Stimulated activated CD4-positive, alpha-beta T cell treated with anti-CD3 and anti-CD28 coated beads, Interleukin-1b, Interleukin-23, amount 100 ng/mL, for 24 hours (primary cell): ENCODE results near the gene AOPEP.

ENCODE experiments used
- DNase-seq, 4 experiments: peaks; one replicate each; pipeline ENCODE4 v3.0.0-alpha.2; 2020; ENCODE audit warnings: low read depth in 4 of 4, low spot score in 1 of 4

The AOPEP gene

DNA sequence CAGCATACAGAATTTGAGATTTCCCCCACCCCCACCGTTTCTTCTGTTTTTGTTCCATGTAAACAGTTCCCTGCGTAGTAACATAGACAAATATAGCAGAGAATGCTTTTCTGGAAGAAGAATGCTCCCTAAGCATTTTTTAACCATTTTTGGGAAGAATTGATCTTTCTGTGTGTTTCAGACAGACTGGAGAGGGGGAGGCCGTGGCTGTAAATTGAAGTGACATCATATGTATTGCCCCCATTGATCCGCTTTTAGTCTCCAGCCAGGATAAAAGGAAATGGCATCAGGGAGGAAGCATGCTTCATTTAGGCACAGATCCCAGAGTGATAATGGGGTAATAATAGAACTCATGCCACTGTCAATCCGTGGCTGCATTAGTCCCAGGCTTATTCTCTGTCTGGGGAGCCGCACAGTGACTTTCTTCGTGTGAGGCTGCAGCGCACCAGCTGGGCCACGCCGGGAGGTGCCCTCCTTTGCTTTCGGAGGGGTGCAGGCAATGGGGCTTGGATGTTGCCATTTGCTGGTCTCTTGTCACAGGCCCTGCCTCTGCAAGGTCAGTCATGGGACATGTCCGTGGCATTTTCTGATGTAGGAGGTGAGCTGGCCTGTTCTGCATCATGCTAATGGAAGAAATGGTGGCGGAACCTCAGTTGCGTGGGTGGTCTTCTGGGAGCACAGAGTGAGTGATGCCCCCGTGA lies 329.5 kb downstream of the AOPEP start:
- no peak for DNase-seq

DNA sequence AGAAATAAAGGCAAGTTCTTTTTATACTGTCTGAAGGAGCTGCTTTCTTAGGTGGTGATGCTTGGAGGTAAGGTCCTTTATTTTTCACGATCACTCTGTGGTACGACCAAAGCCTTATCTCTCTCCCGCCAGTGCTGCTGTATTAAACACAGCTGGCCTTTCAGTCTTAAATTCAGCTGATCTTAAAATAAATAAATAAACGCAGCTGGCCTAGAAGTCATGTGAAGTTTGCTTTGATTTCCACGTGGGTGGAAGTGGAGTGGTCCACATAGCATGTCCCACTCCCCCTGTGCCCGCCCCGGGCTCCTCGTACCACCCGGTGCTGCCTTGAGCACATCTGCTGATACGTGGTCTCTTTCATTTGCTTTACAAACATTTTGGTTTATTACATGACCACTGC lies 330.6 kb downstream of the AOPEP start:
- no peak for DNase-seq

DNA sequence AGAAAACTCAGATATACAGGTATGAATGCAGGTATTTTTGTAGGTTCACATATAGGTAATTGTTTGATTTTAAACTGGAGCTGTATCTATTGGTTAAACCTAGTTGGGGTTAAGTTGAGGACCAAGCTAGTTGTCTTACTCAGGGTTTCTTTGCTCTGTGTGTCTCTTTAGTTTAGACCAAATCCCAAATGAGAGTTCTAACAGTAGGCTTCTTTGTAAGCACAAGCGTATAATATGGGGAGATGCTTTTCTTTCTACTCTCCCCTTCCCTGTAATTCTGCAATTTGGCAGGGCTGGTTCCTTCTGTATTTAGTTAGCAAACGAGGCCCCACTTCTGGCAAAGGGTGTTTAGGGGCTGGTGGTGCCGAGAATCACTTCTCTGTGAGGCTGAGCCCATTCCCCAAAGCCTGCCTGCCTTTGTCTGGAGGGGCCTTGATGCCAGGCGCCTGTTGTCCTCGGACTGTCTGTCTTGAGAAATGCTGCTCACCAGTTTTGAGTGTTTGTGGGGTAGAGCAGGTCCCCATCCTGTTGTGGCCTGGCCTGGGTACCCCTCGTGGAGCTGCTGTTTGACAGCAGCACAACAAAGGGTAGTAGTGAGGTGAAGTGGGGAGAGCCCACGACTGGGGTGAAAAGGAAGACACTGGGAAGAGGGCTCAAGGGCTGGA lies 331.8 kb downstream of the AOPEP start:
- DNase-seq, result no peak

DNA sequence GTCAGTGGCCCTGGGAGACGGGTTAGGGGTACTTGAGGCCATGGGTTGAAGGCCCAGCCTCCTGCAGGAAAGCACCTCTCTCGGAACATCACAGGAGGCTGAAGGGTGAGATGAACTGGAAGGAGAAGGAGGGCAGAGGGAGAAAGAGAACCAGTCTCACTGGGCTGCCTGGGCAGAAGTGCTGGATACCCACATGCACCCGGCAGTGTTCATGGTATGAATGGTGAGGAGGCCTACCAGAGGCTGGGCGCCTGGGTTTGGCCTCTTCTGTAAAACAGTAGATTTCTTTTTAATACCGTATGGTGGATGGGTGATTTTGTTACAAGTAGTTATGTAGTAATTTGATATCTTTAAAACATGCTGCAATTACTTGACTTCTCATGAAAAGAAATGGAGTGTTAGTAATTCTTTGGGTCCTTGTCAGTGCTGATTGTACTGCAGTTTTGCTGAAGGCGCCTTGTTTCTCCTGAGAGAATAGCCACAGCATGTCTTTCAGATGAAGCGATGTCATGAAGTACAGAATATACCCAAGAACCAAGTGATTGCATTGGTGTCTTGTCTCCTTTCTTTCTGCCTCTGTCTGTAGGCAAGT lies 332.4 kb downstream of the AOPEP start:
- no peak for DNase-seq

DNA sequence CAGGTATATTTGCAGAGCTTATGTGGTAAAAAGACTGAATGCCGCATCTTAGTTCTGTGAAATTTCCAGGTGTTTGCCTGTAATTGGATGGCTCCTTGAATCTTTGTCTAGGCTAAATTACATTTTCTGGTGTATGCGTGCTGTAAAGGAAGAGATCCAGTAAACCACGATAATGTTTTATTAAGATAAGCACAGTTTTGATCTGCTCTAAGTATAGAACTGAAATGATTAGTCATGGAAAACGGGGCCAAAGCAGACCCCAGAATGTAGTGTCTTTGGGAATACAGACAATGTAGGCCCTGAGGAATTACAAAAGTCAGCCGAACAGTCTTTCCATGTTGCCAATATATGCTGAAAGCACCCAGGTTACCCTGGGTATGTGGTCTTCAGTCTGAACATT lies 333.7 kb downstream of the AOPEP start:
- DNase-seq, result no peak

DNA sequence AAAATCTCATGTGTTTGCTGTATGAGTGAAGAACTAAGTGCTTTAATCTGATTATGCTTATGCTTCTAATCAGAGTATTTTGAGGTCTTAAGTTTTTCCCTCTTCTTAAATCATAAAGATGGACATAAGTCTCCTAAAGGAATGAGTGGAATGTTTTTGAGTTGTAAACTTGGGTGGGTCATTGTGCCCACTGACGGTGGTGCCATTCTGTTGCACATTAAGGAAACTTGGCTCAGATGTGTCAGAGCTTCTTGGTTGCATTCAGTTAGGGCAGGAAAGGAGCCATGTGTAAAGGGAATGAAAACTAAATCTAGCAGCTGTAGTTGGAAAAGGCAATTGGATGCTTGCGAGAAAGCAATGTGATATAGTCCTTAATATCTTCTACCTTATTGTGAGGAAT lies 334.4 kb downstream of the AOPEP start:
- DNase-seq, result no peak

DNA sequence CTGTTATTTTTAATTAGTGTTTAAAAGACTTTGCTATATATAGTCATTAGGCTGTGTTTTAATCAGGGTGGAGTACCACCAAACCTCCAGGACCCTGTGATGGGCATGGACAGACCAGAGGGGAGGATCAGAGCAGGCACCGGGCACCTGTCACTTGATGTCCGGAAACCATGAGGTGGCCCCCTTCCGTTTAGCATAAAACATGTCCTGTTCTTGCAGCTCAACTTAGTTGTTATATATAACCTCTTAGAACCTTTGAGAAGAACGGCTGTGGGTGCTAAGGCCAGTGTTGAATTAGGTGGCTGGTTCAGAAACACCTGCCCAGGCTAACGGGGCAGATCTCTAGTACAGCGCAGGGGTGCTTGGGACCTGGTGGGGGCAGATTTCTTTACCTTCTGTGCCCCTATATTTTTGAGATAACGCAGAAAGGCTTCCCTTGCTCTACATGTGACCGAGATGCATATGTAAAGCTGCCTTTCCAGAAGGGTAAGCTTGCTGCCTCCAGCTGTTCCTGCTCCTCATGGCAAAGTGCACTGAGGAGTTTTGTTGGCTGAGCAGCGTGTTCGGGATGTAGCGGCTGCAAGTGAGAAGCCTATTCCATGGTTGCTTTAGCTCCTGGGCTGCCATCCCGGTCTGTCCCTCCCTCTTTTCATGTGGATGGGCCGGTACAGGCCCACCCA lies 335.6 kb downstream of the AOPEP start:
- no peak for DNase-seq

DNA sequence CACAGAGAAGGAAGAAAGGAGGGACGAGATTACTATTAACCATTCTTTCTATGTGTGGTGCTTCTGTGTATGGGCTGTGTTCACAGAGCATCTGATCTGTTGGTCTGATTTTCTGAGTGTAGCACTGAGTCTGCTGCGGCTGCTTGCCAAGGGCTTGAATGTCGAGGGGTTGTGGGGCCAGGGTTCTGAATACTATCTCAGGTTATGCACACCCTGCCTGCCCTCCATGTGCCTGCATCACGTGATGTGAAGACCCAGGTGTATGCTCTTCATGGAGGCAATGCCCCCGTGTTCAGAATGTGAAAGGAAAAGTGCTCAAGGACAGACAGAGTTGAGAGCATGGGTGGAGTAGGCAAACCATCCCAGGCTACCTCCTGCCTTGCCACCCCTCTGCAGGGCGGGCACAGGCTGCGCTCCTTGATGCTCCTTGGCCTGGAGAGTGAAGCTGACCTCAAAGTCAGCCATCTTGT lies 336.1 kb downstream of the AOPEP start:
- DNase-seq, result no peak

DNA sequence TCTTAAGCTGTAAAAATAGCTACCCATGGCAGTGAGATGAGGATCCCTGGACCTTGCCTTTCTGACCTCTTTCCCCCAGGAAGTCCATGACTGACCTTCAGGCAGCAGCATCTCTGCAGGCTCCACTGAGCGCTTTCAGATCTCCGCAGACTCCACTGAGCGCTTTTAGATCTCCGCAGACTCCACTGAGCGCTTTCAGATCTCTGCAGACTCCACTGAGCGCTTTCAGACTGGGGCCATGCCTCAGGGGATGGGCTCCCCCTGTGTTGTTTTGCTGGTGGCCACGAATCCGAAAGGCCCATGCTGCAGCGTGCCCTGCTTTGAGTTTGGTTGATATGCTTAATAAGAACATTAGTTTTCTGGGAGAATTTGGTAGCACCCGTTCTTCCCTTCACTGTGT lies 336.8 kb downstream of the AOPEP start:
- no peak for DNase-seq

DNA sequence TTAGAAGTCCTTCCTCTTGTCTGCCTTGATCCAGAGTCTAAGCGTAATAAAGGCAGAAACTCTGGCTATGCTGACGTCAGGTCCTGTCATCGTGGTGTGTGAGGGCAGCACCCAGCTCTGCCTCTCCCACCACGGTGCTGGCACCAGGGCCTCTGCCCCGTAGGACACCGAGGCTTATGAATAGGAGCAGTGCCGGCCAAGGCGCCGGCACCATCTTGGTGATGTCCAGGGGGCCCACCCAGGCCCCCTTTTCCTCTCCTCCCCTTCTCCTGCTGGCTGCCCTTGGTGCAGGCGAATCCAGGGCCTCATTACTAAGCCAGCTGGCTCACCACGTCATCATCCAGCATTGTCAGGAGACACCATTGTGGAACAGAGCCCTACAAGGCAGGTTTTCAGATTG lies 338.7 kb downstream of the AOPEP start:
- DNase-seq, result no peak

DNA sequence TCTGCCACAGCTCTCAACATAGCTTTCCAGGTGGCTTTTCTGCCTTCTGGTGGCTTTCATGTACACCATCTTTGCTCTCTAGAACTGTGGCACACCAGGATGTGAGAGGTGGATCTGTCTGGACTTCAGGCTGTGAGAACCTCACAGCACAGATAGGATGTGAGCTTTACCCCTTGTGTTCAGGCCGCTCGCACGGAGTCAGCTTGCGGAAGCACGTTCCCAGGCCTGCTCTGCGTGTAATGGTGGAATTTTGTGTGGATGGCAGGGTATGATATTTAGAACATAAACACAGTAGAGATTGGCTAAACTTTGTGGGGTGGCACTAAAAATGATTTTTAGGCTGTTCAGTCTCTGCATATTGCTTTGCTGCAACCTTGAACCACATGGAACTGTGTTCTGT lies 340.6 kb downstream of the AOPEP start:
- DNase-seq, result no peak

DNA sequence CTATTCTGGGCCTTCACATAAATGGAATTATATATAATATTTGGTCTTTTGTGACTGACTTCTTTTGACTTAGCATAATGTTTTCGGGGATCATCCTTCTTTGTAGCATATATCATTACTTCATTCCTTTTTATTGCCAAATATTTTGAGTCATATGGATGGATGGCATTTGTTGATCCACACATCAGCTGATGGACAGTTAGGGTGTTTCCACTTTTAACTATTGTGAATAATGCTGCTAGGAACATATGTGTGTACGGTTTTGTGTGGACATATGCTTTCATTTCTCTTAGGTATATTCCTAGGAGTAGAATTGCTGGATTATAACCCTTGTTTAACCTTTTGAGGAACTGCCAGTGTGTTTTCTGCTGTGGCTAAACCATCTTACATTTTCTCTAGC lies 341.4 kb downstream of the AOPEP start:
- DNase-seq, result no peak

DNA sequence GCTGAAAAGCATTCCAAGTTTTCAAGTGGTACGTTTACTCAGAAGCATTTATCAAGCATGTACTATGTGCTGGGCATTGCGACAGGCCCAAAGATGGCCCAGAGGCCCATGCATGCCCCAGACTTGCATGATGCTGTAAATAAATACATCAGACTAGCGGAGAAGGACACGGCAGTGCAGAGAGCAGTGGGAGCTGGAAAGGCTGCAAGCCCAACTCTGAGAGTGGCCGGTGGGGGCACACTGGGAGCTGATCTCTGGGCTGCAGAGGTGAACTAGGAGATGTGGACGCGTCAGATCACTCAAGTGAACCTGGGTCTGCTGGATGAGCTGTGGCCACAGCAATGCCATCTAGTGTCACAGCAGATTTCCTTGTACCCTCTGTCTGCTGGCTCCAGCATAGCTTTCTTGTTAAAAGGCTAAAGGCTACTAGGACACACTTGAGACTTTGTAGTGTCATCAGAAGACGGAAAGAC lies 344.1 kb downstream of the AOPEP start:
- no peak for DNase-seq

DNA sequence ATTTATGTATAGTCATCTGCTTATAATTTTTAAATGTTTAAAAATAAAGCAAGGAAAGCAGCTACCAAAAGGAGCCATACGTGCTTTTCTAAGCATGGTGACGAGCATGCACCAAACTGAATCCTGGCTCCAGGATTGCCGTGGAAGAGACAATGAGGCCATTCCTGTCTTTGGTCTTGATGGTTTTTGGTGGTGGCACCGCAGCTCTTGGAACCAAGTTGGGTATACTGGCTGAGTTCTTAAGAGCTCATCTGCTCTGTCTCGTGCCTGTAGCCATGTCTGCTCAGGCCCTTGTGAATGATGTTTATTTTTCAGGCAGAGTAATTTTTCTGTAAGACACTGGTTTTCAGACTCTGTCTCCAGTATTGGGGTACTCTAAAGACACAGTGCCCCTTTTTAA lies 345.0 kb downstream of the AOPEP start:
- no peak for DNase-seq

DNA sequence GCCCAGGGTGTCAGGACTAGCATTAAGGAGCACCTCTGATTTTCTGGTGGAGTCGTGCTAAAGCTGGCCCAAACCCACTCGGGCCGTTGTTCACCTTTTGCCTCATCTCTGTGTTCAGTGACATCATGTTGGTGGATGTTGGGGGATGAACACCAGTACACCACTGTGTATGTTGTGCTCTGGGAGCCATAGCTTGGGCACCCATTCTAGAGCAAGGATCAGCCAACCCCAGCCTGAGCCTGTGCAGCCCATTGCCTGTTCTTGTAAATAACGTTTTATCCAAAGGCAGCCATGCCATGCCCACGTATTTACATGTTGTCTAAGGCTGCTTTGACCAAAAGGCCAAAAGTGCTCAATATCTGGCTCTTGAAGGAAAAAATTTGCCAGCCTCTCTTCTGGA lies 345.4 kb downstream of the AOPEP start:
- no peak for DNase-seq

DNA sequence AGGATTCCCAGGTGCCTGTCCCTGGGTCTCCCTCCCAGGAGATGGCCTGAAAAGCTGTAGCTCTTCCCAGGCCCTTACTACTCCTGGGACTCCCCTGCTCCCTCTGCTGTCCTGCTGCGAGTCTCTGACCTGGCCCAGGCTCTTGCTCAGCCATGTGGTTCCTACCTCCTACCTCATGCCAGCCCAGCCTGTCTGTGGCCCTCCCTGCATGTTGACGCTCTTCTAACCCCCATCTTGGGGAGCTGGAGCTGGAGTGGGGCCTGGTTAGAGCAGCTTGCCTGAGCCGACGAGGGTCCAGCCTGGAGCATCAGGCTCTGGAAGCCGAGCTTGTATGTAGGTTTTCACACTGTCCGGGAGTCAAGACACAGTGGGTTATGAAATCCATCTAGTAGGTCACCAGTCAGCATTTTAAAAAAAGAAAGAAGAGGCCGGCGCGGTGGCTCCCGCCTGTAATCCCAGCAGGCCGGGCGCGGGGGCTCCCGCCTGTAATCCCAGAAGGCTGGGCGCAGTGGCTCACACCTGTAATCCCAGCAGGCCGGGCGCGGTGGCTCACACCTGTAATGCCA lies 346.6 kb downstream of the AOPEP start:
- DNase-seq, result no peak

DNA sequence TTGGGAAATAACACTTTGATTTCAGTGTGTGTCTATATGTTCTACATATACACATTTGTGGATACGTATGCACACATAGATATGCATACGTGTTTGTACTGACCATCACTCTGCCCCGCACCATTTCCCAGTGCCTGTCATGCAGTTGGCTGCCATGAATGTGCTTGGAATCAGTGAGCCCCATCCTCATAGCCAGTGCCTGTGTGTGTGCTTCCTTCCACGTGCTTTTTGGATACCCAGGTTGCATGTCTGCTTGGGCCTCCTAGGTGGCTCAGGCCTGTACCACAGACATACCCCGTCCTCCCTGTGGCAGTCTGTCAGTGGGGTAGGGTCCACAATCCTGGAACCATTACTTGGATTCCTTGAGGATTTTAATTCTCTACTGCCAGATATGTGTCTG lies 347.4 kb downstream of the AOPEP start:
- no peak for DNase-seq

DNA sequence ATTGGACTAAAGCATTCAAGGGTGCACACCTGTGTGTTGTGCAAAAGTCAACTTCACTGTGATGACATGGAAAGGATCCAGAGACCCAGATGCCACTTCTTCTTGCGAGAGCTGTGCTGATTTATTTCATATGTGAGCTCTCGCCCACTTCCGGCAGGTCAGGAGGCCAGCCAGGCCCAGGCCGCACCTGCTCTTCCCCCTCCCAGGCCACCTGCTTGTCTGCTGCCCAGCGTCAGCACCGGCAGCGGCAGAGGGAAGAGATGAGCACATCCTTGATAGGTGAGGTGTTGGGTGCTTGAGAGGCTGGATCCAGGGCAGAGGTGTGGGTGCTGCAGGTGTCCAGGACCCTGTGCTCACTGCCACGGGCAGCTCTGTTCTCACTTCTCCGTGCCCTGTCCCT lies 348.1 kb downstream of the AOPEP start:
- DNase-seq, result no peak

DNA sequence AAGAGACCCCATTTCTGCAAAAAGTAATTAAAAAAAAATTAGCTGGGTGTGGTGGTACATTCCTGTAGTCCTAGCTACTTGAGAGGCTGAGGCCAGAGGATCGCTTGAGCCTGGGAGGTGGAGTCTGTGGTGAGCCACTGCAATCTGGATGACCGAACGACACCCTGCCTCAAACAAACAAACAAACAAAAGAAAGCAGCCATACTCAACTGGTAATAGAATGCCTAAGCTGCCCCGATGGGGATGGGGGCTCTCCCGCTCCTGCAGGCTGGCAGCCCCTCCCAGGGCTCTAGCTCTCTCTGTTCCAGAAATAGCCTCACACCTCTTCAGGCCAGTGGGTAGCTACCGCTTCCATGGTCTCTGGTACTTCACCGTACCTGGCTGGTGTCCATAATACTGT lies 349.2 kb downstream of the AOPEP start:
- no peak for DNase-seq

DNA sequence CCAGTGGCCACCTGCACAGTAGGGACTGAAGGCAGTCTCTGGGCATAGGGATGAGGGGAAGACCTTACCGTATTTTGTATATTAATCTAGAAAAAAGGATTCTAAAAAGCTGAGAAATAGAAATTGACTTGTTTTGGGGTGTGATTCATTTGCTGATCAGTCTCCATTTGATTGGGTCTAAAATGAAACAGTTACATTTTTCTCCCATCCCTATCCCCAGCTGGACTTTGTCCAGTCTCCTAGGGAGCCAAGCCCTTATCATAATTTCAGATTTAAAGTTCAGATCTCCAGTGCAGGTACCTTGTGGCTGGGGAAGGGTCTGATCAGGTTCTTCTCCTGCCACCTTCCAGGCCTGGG lies 350.2 kb downstream of the AOPEP start:
- DNase-seq, result no peak

DNA sequence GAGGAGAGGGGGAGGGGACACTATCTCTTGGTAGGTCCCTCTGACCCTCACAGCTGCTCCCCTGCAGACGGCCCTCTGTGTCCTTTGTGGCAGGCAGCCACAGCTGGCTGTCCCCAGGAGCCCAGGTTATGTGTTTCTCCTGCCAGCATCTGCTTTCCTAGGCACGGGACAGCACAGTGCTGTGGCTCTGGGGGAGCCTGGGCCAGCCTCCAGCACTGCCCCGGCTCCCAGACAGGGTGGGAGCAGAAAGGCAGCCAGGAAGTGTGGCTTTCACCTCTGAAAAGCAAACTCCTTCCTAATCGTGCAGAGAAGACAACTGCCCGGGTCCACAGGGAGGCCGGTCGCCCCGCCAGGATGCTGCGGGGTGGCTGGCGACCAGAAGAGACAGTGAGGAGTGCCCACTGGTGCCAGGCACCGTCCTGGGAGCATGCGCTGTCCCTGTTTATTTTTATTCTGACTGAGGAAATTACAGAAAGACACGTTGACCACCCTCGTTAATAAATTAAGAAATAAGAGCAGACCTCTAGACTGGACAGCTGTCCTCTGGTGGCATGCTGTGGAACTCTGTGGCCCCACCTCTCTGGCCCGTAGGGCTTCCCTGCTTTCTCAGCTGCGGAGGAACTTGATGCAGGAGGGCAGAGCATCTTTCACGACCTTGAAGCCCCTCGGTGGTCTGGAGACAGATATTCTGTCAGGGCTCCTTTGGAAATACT lies 350.7 kb downstream of the AOPEP start:
- no peak for DNase-seq
